IPS-NIHi7 (cell line): Measurements from ENCODE around the gene KMT2E.
"Not testable (repeated sequence)": the region's sequence is repeated elsewhere in the genome, so short reads cannot be mapped to it uniquely, and the experiment has no call there.

ENCODE experiments used
- DNase-seq: peaks from one replicate; pipeline ENCODE4 v3.0.0; 2012; ENCODE audit warnings: mixed read lengths; ENCODE audit errors: extremely low spot score

The KMT2E gene

GRCh38 chr7:105026750-105027149 is 12.7 kb downstream of the KMT2E start:
- no peak for DNase-seq

GRCh38 chr7:105027176-105027853 is 13.3 kb downstream of the KMT2E start:
- DNase-seq = no peak

GRCh38 chr7:105028004-105028403 is 14.0 kb downstream of the KMT2E start:
- DNase-seq = no peak

- DNase-seq = not testable (repeated sequence)
Measured at GRCh38 chr7:105028941-105029340, 14.9 kb downstream of the KMT2E start.

GRCh38 chr7:105030447-105030846 is 16.4 kb downstream of the KMT2E start:
- DNase-seq = no peak

- no peak for DNase-seq
Measured at GRCh38 chr7:105032553-105033214, 18.7 kb downstream of the KMT2E start.

- DNase-seq = no peak
Measured at GRCh38 chr7:105035349-105035748, 21.3 kb downstream of the KMT2E start.

GRCh38 chr7:105036217-105037168 is 22.5 kb downstream of the KMT2E start:
- DNase-seq = no peak

GRCh38 chr7:105037319-105037718 is 23.3 kb downstream of the KMT2E start:
- DNase-seq = no peak

GRCh38 chr7:105044449-105045070 is 30.6 kb downstream of the KMT2E start:
- no peak for DNase-seq

GRCh38 chr7:105046414-105046813 is 32.4 kb downstream of the KMT2E start:
- no peak for DNase-seq

GRCh38 chr7:105047932-105048331 is 33.9 kb downstream of the KMT2E start:
- no peak for DNase-seq

- no peak for DNase-seq
Measured at GRCh38 chr7:105050493-105050892, 36.5 kb downstream of the KMT2E start.

GRCh38 chr7:105050899-105051298 is 36.9 kb downstream of the KMT2E start:
- DNase-seq = not testable (repeated sequence)

GRCh38 chr7:105055084-105055483 is 41.1 kb downstream of the KMT2E start:
- DNase-seq = no peak

- DNase-seq = no peak
Measured at GRCh38 chr7:105055621-105056020, 41.6 kb downstream of the KMT2E start.

GRCh38 chr7:105057472-105057871 is 43.5 kb downstream of the KMT2E start:
- no peak for DNase-seq

GRCh38 chr7:105060437-105060836 is 46.4 kb downstream of the KMT2E start:
- no peak for DNase-seq

GRCh38 chr7:105060923-105061322 is 46.9 kb downstream of the KMT2E start:
- DNase-seq = no peak

GRCh38 chr7:105065104-105065503 is 51.1 kb downstream of the KMT2E start:
- no peak for DNase-seq

- DNase-seq = no peak
Measured at GRCh38 chr7:105067691-105068090, 53.7 kb downstream of the KMT2E start.

- DNase-seq = no peak
Measured at GRCh38 chr7:105068886-105069285, 54.9 kb downstream of the KMT2E start.
